Caco-2 (cell line): ENCODE measurements around the gene SIRPA. TPM values are rescaled to one million over a fixed set of nuclear protein-coding genes. Genes with fewer than 3 reads are reported as not detected.

Source experiments
- BruUV-seq: library from RNA; stranded (reverse); fragments of 400-500 nt; replicated peaks from 2 replicates; lab custom pipeline; 2021; lab: Mats Ljungman, UMichigan
- CTCF ChIA-PET: fragments of 300-600 bp; sonication (Branson Sonifier 250); formaldehyde crosslinking; loops from one replicate; lab custom pipeline; 2022; ENCODE audit warnings: antibody characterized with exemption; lab: Charles Lee
- POLR2A ChIA-PET: fragments of 300-600 bp; sonication (Branson Sonifier 250); formaldehyde crosslinking; loops from one replicate; lab custom pipeline; 2022; ENCODE audit warnings: antibody characterized with exemption; lab: Charles Lee
- DNase-seq, 2 experiments: peaks; one replicate each; pipeline versions ENCODE4 v3.0.0 to v3.0.0-alpha.2; 2020 to 2022
- H3K27me3 ChIP-seq: replicated peaks from 2 replicates; pipeline ENCODE4 v1.6.0; 2011; ENCODE audit warnings: low read length; ENCODE audit not compliant: control insufficient read depth, insufficient read depth
- H3K36me3 ChIP-seq: 2 replicates; pipeline ENCODE4 v1.5.1; 2011; ENCODE audit warnings: low read length; ENCODE audit not compliant: control insufficient read depth, insufficient read depth
- H3K4me1 ChIP-seq: fragments of 250-450 bp; sonication (Bioruptor Pico); 2 replicates; pipeline ENCODE4 v1.5.1; 2020; ENCODE audit warnings: mild to moderate bottlenecking
- H3K4me3 ChIP-seq: 2 replicates; pipeline ENCODE4 v1.5.1; 2011; ENCODE audit warnings: low read depth, mild to moderate bottlenecking, control low read depth, low read length
- H3K9me3 ChIP-seq: fragments of 250-450 bp; sonication (Bioruptor Pico); 2 replicates; pipeline ENCODE4 v1.5.1; 2020; ENCODE audit warnings: mild to moderate bottlenecking, moderate library complexity
- H3K27ac Mint-ChIP-seq: one replicate; pipeline ENCODE4 v1.8.0; 2022; ENCODE audit warnings: mixed read lengths; ENCODE audit not compliant: unreplicated experiment
- H3K27me3 Mint-ChIP-seq: one replicate; pipeline ENCODE4 v1.8.0; 2022; ENCODE audit warnings: mixed read lengths; ENCODE audit not compliant: insufficient read depth, unreplicated experiment
- H3K36me3 Mint-ChIP-seq: one replicate; pipeline ENCODE4 v1.8.0; 2022; ENCODE audit warnings: mild to moderate bottlenecking, mixed read lengths; ENCODE audit not compliant: insufficient read depth, unreplicated experiment
- H3K4me1 Mint-ChIP-seq: one replicate; pipeline ENCODE4 v1.8.0; 2022; ENCODE audit warnings: low read depth, mixed read lengths; ENCODE audit not compliant: unreplicated experiment
- H3K4me3 Mint-ChIP-seq: one replicate; pipeline ENCODE4 v1.8.0; 2022; ENCODE audit warnings: mild to moderate bottlenecking, moderate library complexity, mixed read lengths; ENCODE audit not compliant: unreplicated experiment
- H3K9me3 Mint-ChIP-seq: one replicate; pipeline ENCODE4 v1.8.0; 2022; ENCODE audit warnings: mixed read lengths; ENCODE audit not compliant: unreplicated experiment
- CTCF ChIP-seq, 2 experiments: fragments of 200-600 bp in 1 of 2; IDR thresholded peaks; 1 replicate in 1 of 2; 2 replicates in 1 of 2; pipeline versions ENCODE4 v1.5.1 to v1.8.0; 2011 to 2022; ENCODE audit warnings: antibody characterized with exemption in 1 of 2, control low read depth in 1 of 2, inconsistent platforms in 1 of 2, low read depth in 1 of 2, low read length in 1 of 2, mild to moderate bottlenecking in 1 of 2, moderate library complexity in 1 of 2; ENCODE audit not compliant: insufficient read depth in 1 of 2, severe bottlenecking in 1 of 2, unreplicated experiment in 1 of 2
- intact Hi-C: fragments of 100-400 bp; cut with micrococcal nuclease; formaldehyde crosslinking; loops from one replicate; pipeline ENCODE4 v1.10.0; 2022; ENCODE audit not compliant: unreplicated experiment
- total RNA-seq: library from RNA; stranded (reverse); gene quantifications from 2 replicates; pipeline ENCODE4 v1.2.3, GENCODE V29; 2022

SIRPA gene
- total RNA-seq, 1 experiment from 2014 or later, result 33.3 TPM

GRCh38 chr20:1927217-1927616 is 32.0 kb downstream of the SIRPA start:
- CTCF ChIA-PET, result no interaction called here
- H3K27me3 Mint-ChIP-seq, result no peaks in the 10 kb centered on the region
- no peak overlapping the region for H3K4me3 ChIP-seq
- intact Hi-C loops, result no loop called here
- POLR2A ChIA-PET, result no interaction called here
- no peak for DNase-seq
- no peaks in the 10 kb centered on the region for H3K4me1 Mint-ChIP-seq
- H3K9me3 Mint-ChIP-seq, result no peaks in the 10 kb centered on the region
- H3K4me1 ChIP-seq, result no peaks in the 10 kb centered on the region
- H3K27ac Mint-ChIP-seq, result no peak overlapping the region
- no peaks in the 10 kb centered on the region for H3K27me3 ChIP-seq
- no peaks in the 10 kb centered on the region for H3K9me3 ChIP-seq
- H3K4me3 Mint-ChIP-seq, result no peak overlapping the region
- peaks cover 5% of the 10 kb centered on the region for H3K36me3 Mint-ChIP-seq
- TF ChIP-seq CTCF (IDR thresholded peaks at IDR 0.05; ENCODE audit: insufficient read depth in 1 of 2, low read depth in 1 of 2, low read length in 1 of 2, severe bottlenecking in 1 of 2, unreplicated experiment in 1 of 2), result no peak
- no TSS peak for BruUV-seq
- peaks cover 1% of the 10 kb centered on the region for H3K36me3 ChIP-seq

GRCh38 chr20:1928154-1928553 is 32.9 kb downstream of the SIRPA start:
- Histone ChIP-seq H3K9me3 (no peaks in the 10 kb centered on the region), H3K27me3 (no peaks in the 10 kb centered on the region), H3K4me3 (no peak overlapping the region), H3K36me3 (peaks cover 1% of the 10 kb centered on the region), H3K4me1 (no peaks in the 10 kb centered on the region)
- TF ChIP-seq CTCF (IDR thresholded peaks at IDR 0.05; ENCODE audit: insufficient read depth in 1 of 2, low read depth in 1 of 2, low read length in 1 of 2, severe bottlenecking in 1 of 2, unreplicated experiment in 1 of 2), result no peak
- POLR2A ChIA-PET, result no interaction called here
- no peak for DNase-seq
- no peaks in the 10 kb centered on the region for H3K9me3 Mint-ChIP-seq
- no peak overlapping the region for H3K4me3 Mint-ChIP-seq
- peaks cover 5% of the 10 kb centered on the region for H3K36me3 Mint-ChIP-seq
- intact Hi-C loops, result no loop called here
- BruUV-seq, result no TSS peak
- no peaks in the 10 kb centered on the region for H3K27me3 Mint-ChIP-seq
- no peak overlapping the region for H3K27ac Mint-ChIP-seq
- no peaks in the 10 kb centered on the region for H3K4me1 Mint-ChIP-seq
- CTCF ChIA-PET, result no interaction called here

- Mint-ChIP-seq H3K27ac (no peak overlapping the region), H3K4me3 (no peak overlapping the region), H3K36me3 (peaks cover 5% of the 10 kb centered on the region), H3K9me3 (no peaks in the 10 kb centered on the region), H3K4me1 (no peaks in the 10 kb centered on the region), H3K27me3 (no peaks in the 10 kb centered on the region)
- Histone ChIP-seq H3K36me3 (peaks cover 1% of the 10 kb centered on the region), H3K27me3 (no peaks in the 10 kb centered on the region), H3K4me3 (no peak overlapping the region), H3K9me3 (no peaks in the 10 kb centered on the region), H3K4me1 (no peaks in the 10 kb centered on the region)
- no TSS peak for BruUV-seq
- DNase-seq, result no peak
- POLR2A ChIA-PET, result no interaction called here
- no peak for TF ChIP-seq CTCF (IDR thresholded peaks at IDR 0.05; ENCODE audit: insufficient read depth in 1 of 2, low read depth in 1 of 2, low read length in 1 of 2, severe bottlenecking in 1 of 2, unreplicated experiment in 1 of 2)
- CTCF ChIA-PET, result no interaction called here
- intact Hi-C loops, result no loop called here
Observed at GRCh38 chr20:1928782-1929181, 33.6 kb downstream of the SIRPA start.
